SKM-1 (cell line): ENCODE measurements around the gene TUT4.

Experiments used
- DNase-seq: peaks from one replicate; lab custom pipeline; 2025; ENCODE audit not compliant: unreplicated experiment; lab: John Stamatoyannopoulos, UW

Gene TUT4

GRCh38 chr1:52413410-52413989 lies 139.4 kb downstream of the TUT4 start:
- no peak for DNase-seq

- no peak for DNase-seq
Observed at GRCh38 chr1:52404975-52405338, 147.9 kb downstream of the TUT4 start.

GRCh38 chr1:52404116-52404974 lies 148.5 kb downstream of the TUT4 start, which contains the start of the genes ORC1 and PRPF38A:
TSS of gene ORC1 (minus strand) at chr1:52404423. CDS start at chr1:52402223, 2,200 bp downstream.
TSS of gene PRPF38A (plus strand) at chr1:52404602. CDS start at chr1:52404750, 148 bp downstream.
- DNase-seq, result peak; percentile 93

- peak; percentile 45 for DNase-seq
Observed at GRCh38 chr1:52403566-52404115, 149.3 kb downstream of the TUT4 start.

- DNase-seq, result no peak
Observed at GRCh38 chr1:52402860-52403240, 150.0 kb downstream of the TUT4 start.

- no peak for DNase-seq
Observed at GRCh38 chr1:52400131-52400530, 152.8 kb downstream of the TUT4 start.

- no peak for DNase-seq
Observed at GRCh38 chr1:52399629-52400028, 153.3 kb downstream of the TUT4 start.

- no peak for DNase-seq
Observed at GRCh38 chr1:52393174-52393573, 159.7 kb downstream of the TUT4 start.

- DNase-seq, result no peak
Observed at GRCh38 chr1:52386458-52386857, 166.4 kb downstream of the TUT4 start.

GRCh38 chr1:52385376-52385775 lies 167.5 kb downstream of the TUT4 start:
- DNase-seq, result no peak
